ENCODE data around the gene ATCAY.
"Not testable (repeated sequence)": the region's sequence is repeated elsewhere in the genome, so short reads cannot be mapped to it uniquely, and the experiment has no call there.

The ATCAY gene

GRCh38 chr19:3966051-3967017 is 85.8 kb downstream of the ATCAY start:
- in situ Hi-C loops (cut with MboI; ENCODE audit: low sequenced_read_pairs, unreplicated experiment) = no loop called here
- TF ChIP-seq CTCF (IDR thresholded peaks at IDR 0.05; ENCODE audit: borderline replicate concordance, control extremely low read depth, extremely low read depth, insufficient read depth, missing control alignments) = no peak
- DNase-seq (ENCODE audit: low spot score) = no peak

GRCh38 chr19:3967983-3968382 is 87.5 kb downstream of the ATCAY start:
- DNase-seq (ENCODE audit: low spot score); in situ Hi-C loops (cut with MboI; ENCODE audit: low sequenced_read_pairs, unreplicated experiment): not testable (repeated sequence)

GRCh38 chr19:3968556-3969434 is 88.3 kb downstream of the ATCAY start:
- in situ Hi-C loops (cut with MboI; ENCODE audit: low sequenced_read_pairs, unreplicated experiment) = no loop called here

GRCh38 chr19:3969435-3970312 is 89.2 kb downstream of the ATCAY start:
- no peak for DNase-seq (ENCODE audit: low spot score)
- TF ChIP-seq CTCF (IDR thresholded peaks at IDR 0.05; ENCODE audit: borderline replicate concordance, control extremely low read depth, extremely low read depth, insufficient read depth, missing control alignments) = no peak
- in situ Hi-C loops (cut with MboI; ENCODE audit: low sequenced_read_pairs, unreplicated experiment) = no loop called here

More at GRCh38 chr19:3968556-3969434, 88.3 kb downstream of the ATCAY start:
- DNase-seq (ENCODE audit: low spot score) = no peak
- TF ChIP-seq CTCF (IDR thresholded peaks at IDR 0.05; ENCODE audit: borderline replicate concordance, control extremely low read depth, extremely low read depth, insufficient read depth, missing control alignments) = no peak

GRCh38 chr19:3970313-3970807 is 89.9 kb downstream of the ATCAY start:
- in situ Hi-C loops (cut with MboI; ENCODE audit: low sequenced_read_pairs, unreplicated experiment) = no loop called here
- TF ChIP-seq CTCF (IDR thresholded peaks at IDR 0.05; ENCODE audit: borderline replicate concordance, control extremely low read depth, extremely low read depth, insufficient read depth, missing control alignments) = no peak
- no peak for DNase-seq (ENCODE audit: low spot score)

- DNase-seq (ENCODE audit: low spot score) = peak; percentile 98
- no peak for TF ChIP-seq CTCF (IDR thresholded peaks at IDR 0.05; ENCODE audit: borderline replicate concordance, control extremely low read depth, extremely low read depth, insufficient read depth, missing control alignments)
- in situ Hi-C loops (cut with MboI; ENCODE audit: low sequenced_read_pairs, unreplicated experiment) = no loop called here
These were observed 90.5 kb downstream of the ATCAY start, which contains the start of gene DAPK3 for GRCh38 chr19:3970808-3971598. TSS of gene DAPK3 (minus strand) at chr19:3971099. CDS start at chr19:3969735, 1,364 bp downstream.

Data from GM13976 (cell line).